Measurements from ENCODE around the gene ARRDC5. TPM values are rescaled to one million over a fixed set of nuclear protein-coding genes. Genes with fewer than 3 reads are reported as not detected.

The ARRDC5 gene
- total and polyA plus RNA-seq, 2 of the 13 experiments (the other 11 are each of a cell fraction or from before 2014, with no cell fraction given) = not detected

GRCh38 chr19:4867534-4868285, 35.0 kb downstream of the ARRDC5 start, which contains the start of gene PLIN3 (continued):
- TF ChIP-seq STAT6 (CRISPR knock-in tag; IDR thresholded peaks at IDR 0.05; ENCODE audit: borderline replicate concordance) = no peak
- no peak for TF ChIP-seq PHB2 (IDR thresholded peaks at IDR 0.05; ENCODE audit: partially characterized antibody)
- TF ChIP-seq BCL3 (CRISPR knock-in tag; IDR thresholded peaks at IDR 0.05) = peak; percentile 57; the same call in 1 of the 2 replicates
- TF ChIP-seq LCORL (IDR thresholded peaks at IDR 0.05) = no peak
- peak; percentile 84 for TF ChIP-seq LCORL (CRISPR knock-in tag; IDR thresholded peaks at IDR 0.05)
- TF ChIP-seq HOXA5 (CRISPR knock-in tag; IDR thresholded peaks at IDR 0.05) = no peak
- TF ChIP-seq SP2 (CRISPR knock-in tag; IDR thresholded peaks at IDR 0.05) = peak; percentile 96
- TF ChIP-seq SSRP1 (CRISPR knock-in tag; IDR thresholded peaks at IDR 0.05) = no peak
- no peak for TF ChIP-seq ZFYVE20 (CRISPR knock-in tag; IDR thresholded peaks at IDR 0.05; ENCODE audit: borderline replicate concordance, low read depth)
- TF ChIP-seq NFRKB (IDR thresholded peaks at IDR 0.05) = no peak
- TF ChIP-seq DNMT3B (CRISPR knock-in tag; conservative IDR thresholded peaks at IDR 0.05) = no peak
- TF ChIP-seq, protein P1, sequence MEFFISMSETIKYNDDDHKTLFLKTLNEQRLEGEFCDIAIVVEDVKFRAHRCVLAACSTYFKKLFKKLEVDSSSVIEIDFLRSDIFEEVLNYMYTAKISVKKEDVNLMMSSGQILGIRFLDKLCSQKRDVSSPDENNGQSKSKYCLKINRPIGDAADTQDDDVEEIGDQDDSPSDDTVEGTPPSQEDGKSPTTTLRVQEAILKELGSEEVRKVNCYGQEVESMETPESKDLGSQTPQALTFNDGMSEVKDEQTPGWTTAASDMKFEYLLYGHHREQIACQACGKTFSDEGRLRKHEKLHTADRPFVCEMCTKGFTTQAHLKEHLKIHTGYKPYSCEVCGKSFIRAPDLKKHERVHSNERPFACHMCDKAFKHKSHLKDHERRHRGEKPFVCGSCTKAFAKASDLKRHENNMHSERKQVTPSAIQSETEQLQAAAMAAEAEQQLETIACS (CRISPR knock-in tag; IDR thresholded peaks at IDR 0.05) = no peak
- no peak for TF ChIP-seq CAMTA2 (CRISPR knock-in tag; IDR thresholded peaks at IDR 0.05; ENCODE audit: borderline replicate concordance)
- no peak for TF ChIP-seq ZBTB43 (CRISPR knock-in tag; conservative IDR thresholded peaks at IDR 0.05)
- TF ChIP-seq SOX5 (CRISPR knock-in tag; IDR thresholded peaks at IDR 0.05; ENCODE audit: borderline replicate concordance) = no peak; the same call in none of the 2 replicates
- TF ChIP-seq MTF1 (CRISPR knock-in tag; IDR thresholded peaks at IDR 0.05) = no peak
- TF ChIP-seq KDM3A (CRISPR knock-in tag; IDR thresholded peaks at IDR 0.05; ENCODE audit: low read depth) = 0 out of 2 replicates have a peak, but pooled peaks have one; percentile 17
- no peak for TF ChIP-seq THAP11 (CRISPR knock-in tag; IDR thresholded peaks at IDR 0.05)
- no peak for TF ChIP-seq NPAS2 (CRISPR knock-in tag; IDR thresholded peaks at IDR 0.05; ENCODE audit: borderline replicate concordance)
- TF ChIP-seq, protein P2, sequence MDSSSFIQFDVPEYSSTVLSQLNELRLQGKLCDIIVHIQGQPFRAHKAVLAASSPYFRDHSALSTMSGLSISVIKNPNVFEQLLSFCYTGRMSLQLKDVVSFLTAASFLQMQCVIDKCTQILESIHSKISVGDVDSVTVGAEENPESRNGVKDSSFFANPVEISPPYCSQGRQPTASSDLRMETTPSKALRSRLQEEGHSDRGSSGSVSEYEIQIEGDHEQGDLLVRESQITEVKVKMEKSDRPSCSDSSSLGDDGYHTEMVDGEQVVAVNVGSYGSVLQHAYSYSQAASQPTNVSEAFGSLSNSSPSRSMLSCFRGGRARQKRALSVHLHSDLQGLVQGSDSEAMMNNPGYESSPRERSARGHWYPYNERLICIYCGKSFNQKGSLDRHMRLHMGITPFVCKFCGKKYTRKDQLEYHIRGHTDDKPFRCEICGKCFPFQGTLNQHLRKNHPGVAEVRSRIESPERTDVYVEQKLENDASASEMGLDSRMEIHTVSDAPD (CRISPR knock-in tag; IDR thresholded peaks at IDR 0.05) = no peak
- no peak; the same call in 2 of the 3 replicates for TF ChIP-seq MXI1 (IDR thresholded peaks at IDR 0.05; ENCODE audit: borderline replicate concordance, low read depth, low read length)
- TF ChIP-seq ZFY (CRISPR knock-in tag; IDR thresholded peaks at IDR 0.05) = no peak; the same call in 1 of the 2 replicates
- TF ChIP-seq ZNF383 (CRISPR knock-in tag; IDR thresholded peaks at IDR 0.05; ENCODE audit: borderline replicate concordance) = no peak
